Hematopoietic multipotent progenitor cell treated with erythropoietin and hydrocortisone succinate and interleukin-3 and kit ligand, for 6 days (in vitro differentiated cells): ENCODE results near the gene AP2B1.
"Not testable (repeated sequence)": the region's sequence is repeated elsewhere in the genome, so short reads cannot be mapped to it uniquely, and the experiment has no call there.

ENCODE experiments used
- DNase-seq: peaks from one replicate; pipeline ENCODE4 v3.0.0-alpha.2; 2015

Gene AP2B1

DNA sequence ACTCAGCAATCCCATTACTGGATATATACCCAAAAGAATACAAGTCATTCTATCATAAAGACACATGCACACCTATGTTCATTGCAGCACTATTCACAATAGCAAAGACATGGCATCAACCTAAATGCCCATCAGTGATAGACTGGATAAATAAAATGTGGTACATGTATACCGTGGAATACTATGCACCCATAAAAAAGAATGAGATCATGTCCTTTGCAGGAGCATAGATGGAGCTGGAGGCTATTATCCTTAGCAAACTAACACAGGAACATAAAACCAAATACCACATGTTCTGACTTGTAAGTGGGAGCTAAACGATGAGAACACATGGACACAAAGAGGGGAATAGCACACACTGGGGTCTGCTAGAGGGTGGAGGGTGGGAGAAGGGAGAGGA lies 116.2 kb downstream of the AP2B1 start:
- DNase-seq, result not testable (repeated sequence)

DNA sequence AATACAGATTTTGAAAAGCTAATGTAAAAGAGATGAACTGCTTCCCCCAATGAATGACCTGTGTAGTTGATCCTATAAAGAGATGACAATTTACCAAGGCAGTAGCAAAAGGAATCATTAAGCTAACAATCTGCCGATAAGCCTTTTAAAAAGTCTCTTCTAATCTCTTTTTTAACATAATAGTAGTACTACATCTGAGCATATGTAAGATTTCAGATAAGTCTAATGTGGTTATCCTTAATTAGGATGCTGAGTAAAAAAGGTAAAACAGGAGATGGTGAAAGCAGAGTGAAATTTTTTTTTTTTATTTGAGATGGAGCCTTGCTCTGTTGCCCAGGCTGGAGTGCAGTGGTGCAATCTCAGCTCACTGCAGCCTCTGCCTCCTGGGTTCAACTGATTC lies 118.1 kb downstream of the AP2B1 start:
- DNase-seq, result no peak

DNA sequence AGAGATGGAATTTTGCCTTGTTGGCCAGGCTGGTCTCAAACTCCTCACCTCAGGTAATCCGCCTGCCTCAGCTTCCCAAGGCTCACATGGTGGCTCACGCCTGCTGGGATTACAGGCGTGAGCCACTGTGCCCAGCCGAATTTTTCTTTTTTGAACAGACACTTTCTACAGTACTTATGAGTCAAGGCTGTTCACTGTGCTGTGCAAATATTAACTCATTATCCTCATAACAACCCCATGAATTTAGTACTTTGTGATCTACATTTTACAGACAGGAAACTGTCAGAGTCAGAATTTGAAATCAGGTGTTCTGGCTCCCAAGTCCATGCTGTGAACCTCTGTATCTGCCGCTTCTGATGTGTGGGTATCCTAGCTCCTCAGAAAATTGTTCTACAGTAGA lies 118.6 kb downstream of the AP2B1 start:
- DNase-seq, result no peak

DNA sequence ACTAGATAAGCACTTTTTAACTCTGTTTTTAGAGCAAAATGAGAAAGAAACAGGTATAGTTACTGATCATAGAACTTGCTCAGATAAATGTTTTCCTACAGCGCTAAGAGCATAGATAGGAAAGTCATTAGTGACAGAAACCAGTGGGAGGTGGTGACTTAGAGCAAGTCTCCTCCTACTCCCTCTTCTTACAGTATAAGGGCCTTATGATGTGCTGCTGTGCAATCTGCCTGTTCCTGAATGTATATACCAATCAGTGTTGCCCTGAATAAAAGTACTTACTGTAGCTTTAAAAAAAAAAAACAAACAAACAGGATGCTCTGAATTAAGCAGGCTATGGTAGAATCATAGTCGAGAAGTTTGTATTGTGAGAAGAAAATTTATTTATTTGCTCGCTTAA lies 121.0 kb downstream of the AP2B1 start:
- no peak for DNase-seq

DNA sequence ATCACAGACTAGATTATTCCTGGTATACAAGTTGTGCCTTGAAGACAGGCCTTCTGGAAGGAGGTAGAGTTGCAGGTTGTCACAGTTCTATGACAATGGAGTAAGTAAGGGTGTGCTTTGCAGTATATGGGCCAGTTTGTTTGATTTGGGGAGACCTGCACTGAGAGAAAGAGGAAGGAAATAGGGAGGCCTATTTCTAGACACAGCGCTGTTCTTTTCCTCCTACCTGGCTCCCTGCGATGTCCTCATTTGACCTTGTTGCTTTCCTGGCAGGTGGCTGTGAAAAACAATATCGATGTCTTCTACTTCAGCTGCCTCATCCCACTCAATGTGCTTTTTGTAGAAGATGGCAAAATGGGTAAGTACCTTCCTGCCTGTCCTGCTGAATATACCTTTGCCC lies 121.8 kb downstream of the AP2B1 start:
- DNase-seq, result no peak

DNA sequence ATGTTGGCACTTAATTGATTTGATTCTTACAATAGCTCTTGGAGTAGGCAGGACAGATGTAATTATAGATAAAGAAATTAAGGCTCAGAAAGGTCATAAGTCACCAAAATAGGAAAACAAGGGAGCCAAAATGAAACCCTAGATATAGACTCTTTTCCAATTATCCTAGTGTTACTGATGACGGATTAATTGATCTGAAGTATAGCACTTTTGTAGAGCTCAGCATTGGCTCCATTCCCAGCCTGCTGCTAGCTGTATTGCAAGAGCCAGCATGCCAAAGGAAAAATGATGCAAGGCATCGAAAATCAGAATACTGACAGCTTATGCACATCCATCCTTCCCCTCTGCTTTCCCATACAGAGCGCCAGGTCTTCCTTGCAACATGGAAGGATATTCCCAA lies 122.8 kb downstream of the AP2B1 start:
- DNase-seq, result no peak

DNA sequence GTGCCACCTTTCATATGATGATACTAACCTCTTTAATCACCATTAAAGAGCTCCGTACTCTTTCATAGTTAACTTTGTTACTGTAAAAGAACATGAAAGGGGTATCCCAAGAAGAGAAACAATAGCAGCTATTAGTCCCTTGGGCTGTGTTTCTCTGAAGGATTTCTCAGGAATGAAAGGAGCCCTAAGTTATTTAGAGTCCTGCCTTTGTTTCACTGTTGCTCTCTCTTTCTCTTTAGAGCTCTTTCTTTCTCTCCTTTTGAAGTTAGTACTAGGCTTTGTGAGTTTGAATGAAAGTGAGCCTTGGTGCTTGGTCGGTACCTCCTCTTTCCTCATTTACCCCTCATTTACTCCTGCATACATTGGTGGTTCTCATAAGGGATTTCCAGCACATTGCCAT lies 123.8 kb downstream of the AP2B1 start:
- DNase-seq, result no peak

DNA sequence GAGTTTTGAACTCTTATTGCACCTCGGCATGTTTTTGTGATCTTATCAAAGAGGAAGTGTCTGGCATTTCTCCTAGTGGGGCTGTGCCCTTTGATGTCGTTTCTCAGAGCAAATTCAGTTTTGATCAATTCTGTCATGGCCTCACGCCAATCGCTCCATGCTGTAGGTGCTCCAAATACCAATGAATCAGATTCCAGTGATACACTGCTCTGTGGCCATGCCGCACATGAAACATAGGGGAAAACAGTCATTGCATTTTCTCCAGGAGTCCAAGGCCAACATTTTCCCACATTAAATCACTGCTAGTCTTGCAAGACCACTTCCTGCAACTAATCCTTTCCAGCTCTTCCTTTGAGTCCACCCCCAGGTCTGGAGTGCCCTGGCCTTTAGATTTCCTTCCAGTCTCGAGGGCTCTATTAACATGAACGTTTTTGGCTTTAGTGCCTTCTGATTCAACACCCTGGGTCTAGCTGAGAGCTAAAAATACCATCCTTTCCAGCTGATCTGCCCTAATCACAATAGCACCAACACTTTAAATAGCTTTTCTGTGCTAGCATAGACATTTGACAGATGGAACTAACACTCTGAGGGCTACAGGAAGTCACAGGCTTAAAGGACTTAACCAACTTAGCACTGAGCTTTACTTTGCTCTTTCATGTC lies 126.1 kb downstream of the AP2B1 start:
- DNase-seq, result peak; percentile 23

DNA sequence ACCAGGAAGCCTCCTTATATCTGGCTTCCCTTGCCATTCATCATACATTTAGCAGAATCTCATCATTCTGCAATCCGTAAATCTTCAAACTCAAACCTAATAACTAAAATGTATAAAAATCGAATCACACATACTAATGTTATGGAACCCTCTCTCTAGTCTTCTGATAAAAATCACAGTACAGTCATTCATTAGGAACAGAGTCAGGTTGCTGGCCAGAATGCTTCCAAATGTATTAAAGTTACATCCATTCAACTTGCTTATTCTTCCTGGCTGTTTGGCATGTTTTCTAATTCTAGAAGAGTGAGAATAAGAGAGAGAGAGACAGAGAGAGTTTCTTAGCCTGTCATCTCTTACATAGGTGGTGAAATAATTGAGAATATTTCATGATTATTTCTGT lies 127.9 kb downstream of the AP2B1 start:
- no peak for DNase-seq

DNA sequence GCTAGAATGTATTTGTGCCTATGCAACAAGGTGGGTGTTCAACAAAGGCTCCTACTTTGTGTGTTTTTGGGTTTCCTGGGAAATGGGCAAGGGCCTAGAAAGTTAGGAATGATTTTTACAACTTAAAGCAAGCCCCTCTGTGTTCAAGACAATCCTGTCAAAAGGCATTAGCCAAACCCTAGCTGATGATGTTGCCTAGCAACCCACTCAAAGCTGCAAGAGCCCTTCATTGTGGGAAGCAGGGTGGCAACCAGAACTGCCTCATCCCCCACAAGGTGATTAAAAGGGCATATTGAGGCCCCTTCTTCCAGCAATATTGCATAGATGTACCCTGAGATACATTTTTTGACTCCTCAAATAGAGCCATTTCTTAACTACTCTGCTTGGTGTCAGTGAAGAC lies 128.3 kb downstream of the AP2B1 start:
- DNase-seq, result no peak

DNA sequence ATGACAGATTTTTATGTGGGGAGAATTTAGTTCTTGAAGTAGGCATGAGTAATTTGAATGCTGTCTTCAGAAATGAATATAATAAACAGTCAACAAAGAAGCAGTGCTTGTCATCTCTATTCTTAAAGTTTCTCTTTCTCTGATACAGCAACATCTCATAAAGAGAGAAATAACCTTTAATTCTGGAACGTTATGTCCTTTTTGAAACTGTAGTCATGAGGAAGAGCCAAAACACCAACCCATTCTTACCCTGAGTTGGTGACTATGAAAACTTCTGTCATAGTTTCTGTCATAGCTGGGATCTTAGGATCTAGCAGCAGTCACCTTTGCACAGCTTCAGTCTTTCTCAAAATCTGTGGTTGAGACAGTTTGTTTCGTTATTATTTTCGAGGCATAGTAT lies 129.1 kb downstream of the AP2B1 start:
- DNase-seq, result no peak

DNA sequence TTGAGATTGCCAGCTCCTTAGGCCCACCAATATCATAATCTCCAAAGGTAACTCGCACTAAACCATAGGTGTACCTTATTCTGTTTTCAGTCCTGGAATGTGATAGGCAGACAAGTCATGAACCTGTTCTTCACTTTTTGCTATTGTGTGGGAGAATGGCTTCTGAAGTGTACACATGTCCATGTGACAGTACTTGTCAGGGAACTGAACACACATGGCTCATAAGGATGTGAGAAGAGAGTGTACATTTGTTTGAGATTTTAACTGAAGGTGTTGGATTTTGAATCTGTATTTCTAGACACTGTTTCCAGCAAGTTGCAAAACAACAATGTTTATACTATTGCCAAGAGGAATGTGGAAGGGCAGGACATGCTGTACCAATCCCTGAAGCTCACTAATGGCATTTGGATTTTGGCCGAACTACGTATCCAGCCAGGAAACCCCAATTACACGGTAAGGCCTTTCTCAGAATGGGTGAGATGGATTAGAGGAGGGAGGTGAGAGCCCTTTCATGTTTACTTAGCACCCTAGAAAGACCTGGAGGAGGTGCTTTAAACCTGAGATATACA lies 129.9 kb downstream of the AP2B1 start:
- DNase-seq, result no peak

DNA sequence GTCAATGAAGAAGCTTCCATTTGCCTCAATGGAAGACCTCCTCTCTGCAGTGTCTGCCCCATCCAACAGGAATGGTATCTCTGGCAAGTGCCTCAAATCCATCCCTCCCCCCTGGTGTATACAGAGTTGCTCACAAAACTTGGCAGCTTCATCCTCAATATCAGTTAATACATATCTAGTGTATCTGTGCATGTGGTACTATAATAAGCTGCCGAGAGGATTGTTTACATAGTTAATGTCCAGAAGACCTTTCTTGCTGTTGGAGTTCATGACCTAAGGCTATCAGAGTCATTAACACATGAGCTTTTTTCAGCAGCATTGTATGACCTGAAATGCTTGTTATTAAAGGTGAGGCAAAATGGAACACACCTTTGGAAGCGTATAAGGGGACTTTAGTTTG lies 130.4 kb downstream of the AP2B1 start:
- no peak for DNase-seq

DNA sequence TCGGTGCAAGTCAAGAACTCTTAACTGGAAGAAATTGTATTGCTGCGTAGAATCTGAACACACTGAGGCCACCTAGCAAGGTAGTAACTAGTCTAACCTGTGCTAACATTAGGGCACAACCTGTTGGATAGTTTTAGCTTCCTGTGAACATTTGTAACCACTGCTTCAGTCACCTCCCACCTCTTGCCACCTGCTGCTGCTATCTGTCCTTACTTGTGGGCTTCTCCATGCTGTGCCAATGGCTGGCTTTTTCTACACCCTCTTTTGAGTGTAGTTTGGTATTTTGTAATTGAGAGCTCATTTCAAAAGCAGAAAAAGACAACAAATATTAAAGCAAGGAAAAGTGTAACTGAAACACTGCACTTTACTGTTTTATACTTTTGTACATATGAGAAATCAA lies 136.6 kb downstream of the AP2B1 start:
- DNase-seq, result no peak

DNA sequence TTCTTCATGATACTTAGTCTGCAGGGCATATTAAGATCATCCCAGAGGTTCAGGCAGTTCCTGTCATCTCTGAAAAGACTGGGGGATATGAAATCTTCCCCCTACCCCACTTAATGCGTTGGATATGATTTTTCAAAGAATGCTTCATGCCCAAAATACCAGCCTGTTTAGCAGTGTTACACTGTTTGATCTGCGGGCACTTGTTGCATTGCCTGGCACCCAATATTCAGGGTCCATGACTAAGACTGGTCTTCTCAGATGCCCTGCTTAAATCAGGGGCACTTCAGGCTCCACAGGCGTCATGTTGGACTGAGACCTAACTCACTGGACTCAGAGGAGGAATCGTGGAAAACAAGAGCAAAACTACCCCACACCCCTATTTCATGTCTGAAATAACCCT lies 137.9 kb downstream of the AP2B1 start:
- DNase-seq, result no peak

DNA sequence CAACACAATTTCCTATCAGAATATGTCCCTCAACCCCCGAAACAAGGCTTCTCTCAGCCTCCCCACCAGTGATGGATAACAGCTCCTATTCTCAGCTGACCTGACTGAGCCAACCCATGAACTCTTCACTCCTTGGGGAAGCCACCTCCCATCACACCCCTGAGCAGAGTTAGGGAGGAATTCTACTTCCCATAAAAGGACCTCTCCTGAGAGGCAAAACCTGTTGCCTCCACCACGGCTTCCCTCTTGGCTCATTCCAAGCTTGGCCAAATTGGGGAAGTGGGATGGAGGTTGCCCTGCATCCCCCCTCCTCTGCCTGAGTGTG lies 138.6 kb downstream of the AP2B1 start:
- no peak for DNase-seq

DNA sequence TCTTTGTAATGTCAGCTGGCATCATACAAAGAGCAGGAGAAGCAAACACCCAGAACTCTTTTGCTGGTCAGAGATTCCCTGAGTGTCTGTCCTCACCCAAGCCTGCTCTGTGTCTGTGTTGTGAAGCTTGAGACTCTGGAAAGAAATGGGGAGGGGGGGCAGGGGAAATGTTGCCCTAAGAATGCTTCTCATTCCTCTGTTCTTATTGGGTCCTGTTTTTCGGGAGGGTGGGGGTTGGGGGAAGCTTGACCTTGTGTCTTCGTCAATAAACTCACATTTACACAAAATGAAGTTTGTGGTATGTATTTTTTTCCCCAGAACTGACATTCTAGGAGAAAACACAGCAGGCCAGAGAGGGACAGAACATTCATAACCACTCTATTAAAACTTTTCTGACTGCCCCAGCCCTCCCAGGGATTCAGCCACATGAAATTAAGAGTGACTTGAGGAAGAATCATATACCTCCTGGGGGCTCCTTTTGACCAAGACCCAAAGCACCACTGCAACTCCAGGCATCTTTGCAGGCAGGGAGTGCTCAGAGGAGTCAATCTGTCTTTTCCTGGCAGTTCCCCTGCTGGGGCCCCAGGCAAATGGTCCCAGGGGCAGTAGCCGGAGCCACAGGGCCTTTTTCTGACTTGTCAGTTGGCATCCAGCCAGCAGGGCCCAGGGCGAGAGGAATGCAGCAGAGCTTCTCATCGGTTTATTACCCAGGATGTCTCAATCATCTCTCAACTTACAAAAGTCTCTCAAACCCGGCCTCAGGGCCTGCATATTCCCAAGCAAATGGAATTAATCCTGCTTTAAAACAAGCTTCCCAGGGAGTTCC lies 139.2 kb downstream of the AP2B1 start:
- DNase-seq, result peak; percentile 35

DNA sequence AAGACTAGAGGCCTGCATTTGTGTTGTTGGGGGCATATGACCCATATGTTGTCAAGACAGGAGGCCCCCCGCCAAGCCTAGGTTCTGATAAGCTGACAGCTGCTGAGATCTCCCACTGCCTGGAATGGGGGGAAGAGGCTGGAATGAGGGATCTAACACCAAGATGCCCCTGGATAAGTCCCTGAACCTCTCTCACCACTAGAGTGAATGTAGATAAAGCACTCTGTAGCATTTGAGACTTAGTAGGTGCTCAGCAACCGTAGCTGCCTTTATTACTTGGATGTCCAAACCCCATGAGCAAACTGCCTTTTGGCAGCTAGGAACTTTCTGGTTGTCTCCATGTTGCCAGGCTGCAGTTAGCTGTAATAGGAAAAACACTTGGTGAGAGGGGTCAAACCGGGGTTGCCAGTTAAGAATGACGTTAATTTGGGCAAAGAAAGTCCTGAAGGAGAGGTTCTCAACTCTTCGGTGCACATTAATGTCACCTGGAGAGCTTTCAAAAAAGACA lies 139.9 kb downstream of the AP2B1 start:
- DNase-seq, result no peak

DNA sequence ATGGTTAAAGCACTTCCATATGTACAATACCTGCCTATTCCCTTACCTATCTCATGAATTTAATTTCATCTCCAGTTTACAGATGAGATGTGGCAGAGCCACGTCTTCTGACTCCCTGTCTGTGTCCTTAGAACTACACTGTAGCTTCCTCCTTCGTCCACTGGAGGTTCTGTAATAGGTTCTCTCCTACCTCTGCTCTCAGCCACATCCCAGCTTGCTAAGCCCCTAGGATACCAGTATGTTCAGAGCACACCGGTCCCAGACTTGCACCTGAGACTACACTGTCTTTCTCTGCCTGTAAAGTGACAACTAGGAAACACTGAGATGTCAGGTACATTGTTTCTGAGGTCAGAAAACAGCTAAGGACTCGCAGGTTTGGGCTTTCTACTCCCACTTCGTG lies 140.5 kb downstream of the AP2B1 start:
- no peak for DNase-seq

DNA sequence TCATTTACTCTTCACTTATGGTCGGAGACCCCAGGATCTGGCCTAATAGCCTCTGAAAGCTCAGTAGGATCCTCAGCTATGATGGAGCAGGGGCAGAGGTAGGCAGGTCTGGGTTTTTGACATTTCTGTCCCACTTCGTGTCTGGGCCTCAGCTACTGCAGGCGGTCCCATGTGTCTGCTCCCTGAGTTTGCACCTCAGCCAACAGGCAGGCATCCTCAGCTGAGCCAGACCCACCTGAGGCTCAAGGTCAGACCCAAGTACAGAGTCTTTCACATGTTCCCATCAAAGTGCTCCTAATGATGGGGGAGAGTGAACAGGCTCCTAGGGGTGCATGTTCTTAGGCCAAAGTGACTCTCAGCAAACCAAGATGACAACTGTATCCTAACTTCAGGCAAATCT lies 141.4 kb downstream of the AP2B1 start:
- DNase-seq, result no peak

DNA sequence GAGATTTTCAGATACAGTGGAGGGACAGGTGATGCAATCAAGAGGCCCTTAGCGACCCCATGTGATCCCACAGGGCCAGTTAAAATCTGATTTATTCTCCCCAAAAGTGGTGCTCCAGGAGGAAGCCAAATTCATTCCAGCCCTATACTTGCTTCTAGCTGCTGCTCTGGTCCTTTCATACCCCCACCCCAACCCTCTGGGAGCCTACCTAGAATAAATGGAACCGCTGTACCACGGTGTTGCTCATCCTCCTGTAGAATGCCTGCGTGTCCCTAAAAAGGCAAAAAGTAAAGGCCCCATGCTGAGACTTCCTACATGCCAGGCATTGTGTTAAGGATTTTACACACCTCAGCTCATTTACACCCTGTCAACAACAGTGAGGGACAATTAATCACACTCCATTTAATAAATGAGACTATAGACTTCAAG lies 142.3 kb downstream of the AP2B1 start:
- DNase-seq, result no peak

DNA sequence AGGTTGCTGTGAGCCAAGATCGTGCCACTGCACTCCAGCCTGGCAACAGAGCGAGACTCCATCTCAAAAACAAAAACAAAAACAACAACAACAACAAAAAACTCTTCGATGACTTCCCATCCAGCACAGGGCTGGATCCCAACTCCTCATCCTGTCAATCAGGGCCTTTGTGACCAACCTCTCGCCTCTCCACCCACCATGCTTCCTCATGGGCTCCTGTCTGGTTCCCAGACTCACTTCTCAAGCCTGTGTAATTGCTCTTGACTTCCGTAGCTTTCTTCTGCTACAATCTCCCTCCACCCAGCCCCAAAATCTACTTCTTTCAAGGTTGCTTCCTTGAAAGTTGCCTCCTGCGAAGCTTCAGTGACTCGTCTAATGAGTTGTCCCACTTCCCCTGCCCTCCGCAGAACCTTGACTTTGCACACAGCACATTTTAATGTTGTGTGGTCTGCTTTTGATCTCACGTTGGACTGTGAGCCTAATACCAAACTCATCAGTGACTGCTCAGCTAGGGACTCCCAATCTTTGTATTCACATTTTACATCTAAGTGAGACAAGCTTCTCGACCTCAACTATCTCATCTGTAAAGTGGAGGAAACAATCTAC lies 143.4 kb downstream of the AP2B1 start:
- DNase-seq, result no peak

DNA sequence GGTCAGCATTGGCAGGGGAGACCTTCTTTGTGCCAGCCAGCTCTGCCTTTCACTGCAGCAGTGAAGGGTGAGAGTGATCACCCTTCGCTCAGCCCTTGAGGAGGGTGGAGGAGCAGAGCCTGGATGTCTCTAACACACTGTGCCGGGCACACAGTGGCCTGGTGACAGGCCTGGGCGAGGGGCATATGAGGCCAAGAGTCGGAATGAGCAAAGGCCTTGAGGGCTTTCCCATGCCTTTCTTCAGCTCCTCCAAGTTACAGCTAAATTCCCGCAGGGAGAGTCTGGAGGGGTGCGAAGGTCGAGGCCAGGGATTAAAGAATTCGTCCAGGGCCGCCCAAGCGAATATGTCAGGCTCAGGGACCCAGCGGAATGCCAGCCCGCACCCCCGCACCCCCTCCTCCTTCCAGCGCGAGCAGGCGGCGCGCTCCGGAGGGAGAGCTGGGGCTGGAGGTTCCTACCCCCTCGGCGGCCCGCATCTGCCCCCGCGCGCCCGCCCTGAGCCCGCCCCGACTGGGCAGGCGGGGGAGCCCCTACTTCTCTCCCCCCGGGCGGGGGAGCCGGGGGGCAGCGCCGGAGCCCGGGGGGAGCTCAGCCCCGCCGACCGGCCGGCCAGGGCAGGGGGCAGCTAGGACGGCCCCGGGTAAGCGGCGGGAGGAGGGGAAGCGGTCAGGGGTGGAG lies 144.3 kb downstream of the AP2B1 start, which contains the start of gene RASL10B:
TSS of gene RASL10B (plus strand) at position 401 of the 678 bp plus-strand sequence. CDS start 3,546 bp downstream, outside the sequence.
- DNase-seq, result peak; percentile 65
